Fibroblast of villous mesenchyme (primary cell): ENCODE data around the gene OR5B21. TPM values are rescaled to one million over a fixed set of nuclear protein-coding genes. Genes with fewer than 3 reads are reported as not detected.

Source experiments
- DNase-seq: peaks from one replicate; pipeline ENCODE4 v3.0.0-alpha.2; 2010; ENCODE audit warnings: low read depth
- H3K4me3 ChIP-seq: 2 replicates; pipeline ENCODE4 v1.5.1; 2011; ENCODE audit warnings: low read depth, mild to moderate bottlenecking, low read length
- total RNA-seq: library from RNA; depleted of rRNA; stranded (reverse); fragments of >200 nt; gene quantifications from 2 replicates; pipeline ENCODE4 v1.2.3, GENCODE V29; 2012
- TF ChIP-seq, protein P1 (sequence below): IDR thresholded peaks from 2 replicates; pipeline ENCODE4 v1.5.1; 2012; ENCODE audit warnings: low read depth, mild to moderate bottlenecking, low read length; ENCODE audit not compliant: insufficient read depth

The OR5B21 gene
- total RNA-seq, 1 donor: not detected

DNA sequence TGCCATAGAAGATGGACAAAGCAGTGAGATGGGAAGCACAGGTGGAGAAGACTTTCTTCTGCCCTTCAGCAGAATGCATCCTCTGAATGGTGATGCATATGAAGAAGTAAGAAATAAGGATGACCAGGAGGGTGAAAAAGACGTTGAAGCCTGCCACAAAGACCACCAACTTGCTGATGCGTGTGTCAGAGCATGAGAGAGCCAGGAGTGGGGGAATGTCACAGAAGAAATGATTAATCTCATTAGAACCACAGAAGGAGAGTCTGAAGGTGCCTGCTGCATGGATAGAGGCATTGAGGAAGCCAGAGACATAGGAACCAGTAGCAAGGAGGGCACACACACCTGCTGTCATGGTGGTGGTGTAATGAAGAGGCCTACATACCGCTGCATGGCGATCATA, 550 bp downstream of the OR5B21 start:
- no peak for DNase-seq
- no peak overlapping the region for H3K4me3 ChIP-seq
- TF ChIP-seq, protein P1, sequence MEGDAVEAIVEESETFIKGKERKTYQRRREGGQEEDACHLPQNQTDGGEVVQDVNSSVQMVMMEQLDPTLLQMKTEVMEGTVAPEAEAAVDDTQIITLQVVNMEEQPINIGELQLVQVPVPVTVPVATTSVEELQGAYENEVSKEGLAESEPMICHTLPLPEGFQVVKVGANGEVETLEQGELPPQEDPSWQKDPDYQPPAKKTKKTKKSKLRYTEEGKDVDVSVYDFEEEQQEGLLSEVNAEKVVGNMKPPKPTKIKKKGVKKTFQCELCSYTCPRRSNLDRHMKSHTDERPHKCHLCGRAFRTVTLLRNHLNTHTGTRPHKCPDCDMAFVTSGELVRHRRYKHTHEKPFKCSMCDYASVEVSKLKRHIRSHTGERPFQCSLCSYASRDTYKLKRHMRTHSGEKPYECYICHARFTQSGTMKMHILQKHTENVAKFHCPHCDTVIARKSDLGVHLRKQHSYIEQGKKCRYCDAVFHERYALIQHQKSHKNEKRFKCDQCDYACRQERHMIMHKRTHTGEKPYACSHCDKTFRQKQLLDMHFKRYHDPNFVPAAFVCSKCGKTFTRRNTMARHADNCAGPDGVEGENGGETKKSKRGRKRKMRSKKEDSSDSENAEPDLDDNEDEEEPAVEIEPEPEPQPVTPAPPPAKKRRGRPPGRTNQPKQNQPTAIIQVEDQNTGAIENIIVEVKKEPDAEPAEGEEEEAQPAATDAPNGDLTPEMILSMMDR: no peak

DNA sequence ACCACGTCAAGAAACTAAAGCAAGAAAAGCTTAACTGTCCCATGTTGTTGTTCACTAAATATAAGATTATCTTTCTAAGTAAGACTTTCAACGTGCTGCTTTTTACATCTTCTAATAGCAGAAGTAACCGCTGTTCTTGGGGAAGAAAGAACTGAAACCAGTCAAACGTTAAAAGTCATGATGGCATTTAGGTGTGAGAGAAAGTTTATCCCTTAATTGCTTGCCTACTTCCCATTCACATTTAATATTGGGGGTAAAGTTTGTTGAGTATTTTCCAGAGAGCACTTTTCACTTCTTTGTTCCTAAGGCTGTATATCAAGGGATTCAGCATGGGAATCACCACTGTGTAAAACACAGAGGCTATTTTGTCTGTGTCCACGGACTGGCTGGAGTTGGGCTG, 970 bp downstream of the OR5B21 start:
- H3K4me3 ChIP-seq: no peak overlapping the region
- TF ChIP-seq, protein P1: no peak
- no peak for DNase-seq

DNA sequence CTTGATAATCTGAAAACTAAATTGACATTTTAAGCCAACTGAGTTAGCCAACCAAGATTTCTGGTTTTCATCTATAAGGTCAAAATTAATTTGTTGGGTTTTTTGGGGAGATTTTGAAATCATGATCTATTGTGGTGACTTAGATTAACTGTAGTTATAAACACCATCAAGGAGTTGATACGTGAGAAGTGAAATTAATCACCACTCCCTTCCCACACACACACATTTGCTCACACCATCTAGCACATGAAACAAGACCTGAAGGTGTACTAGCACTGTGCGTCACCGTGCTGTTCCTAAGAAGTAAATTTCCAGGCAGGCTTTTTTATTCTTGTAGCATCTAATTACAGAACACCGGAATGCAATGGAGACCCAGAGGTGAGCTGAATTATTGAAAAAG, 2.1 kb downstream of the OR5B21 start:
- TF ChIP-seq, protein P1: no peak
- no peak for DNase-seq
- H3K4me3 ChIP-seq: no peak overlapping the region

- no peak overlapping the region for H3K4me3 ChIP-seq
- DNase-seq: no peak
- TF ChIP-seq, protein P1: no peak
Measured at GRCh38 chr11:58504232-58504631, 3.7 kb downstream of the OR5B21 start.

DNA sequence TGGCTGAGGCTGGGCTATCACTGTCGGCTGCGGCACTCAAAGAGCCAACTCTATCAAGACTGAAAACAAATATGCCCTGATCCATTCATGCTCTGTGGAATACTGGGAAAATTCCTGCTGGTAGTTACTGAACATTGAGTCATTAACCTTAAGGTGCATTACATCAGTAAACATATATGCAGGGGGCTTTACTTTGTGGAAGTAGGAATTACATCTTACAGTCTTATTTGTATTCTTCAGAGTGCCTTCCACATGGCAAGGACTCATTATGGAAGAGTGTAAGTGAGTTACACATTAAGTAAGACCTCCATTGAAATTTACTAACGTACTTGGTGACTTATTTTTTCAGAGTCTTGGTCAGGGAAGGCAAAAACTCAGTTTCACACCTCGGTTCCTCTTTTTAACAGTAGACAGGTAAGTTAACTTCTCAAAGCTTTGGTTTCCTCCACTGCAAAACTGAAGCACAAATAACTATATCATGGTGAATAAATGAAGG, 4.5 kb downstream of the OR5B21 start:
- H3K4me3 ChIP-seq: no peak overlapping the region
- no peak for DNase-seq
- TF ChIP-seq, protein P1: no peak

DNA sequence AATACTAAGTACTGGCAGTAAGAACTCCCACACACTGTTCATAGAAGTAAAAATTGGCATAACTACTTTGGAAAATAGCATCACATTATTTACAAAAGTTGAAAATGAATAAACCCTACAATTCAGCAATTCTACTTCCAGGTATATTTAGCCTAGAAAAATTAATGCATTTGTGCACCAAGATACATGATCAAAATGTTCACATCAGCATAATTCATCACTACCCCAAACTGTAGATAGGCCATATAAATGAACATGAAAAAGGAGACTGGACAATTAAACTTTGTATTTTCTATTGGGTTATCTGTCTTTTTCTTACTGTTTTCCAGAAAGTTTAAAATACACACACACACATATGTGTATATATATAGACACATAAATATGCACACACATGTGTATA, 5.9 kb downstream of the OR5B21 start:
- no peak overlapping the region for H3K4me3 ChIP-seq
- no peak for DNase-seq
- TF ChIP-seq, protein P1: no peak

DNA sequence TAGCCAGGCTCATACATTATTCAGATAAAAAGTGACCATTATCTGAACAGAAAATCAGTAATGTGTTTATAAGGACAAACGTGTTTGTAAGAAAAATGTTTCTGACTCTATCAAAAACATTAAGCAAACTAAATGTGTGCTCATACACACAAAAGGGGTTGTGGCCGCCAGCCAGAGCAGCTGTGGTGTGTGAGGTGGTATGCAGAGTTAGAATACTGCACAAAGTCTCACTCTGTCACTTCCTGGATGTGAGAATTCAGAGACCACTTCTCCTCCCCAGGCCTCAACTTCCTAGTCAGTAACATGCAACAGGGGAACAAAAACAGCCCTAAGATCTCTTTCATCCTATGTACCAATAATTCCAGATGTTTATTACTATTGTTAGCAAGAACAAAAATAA, 9.4 kb downstream of the OR5B21 start:
- H3K4me3 ChIP-seq: no peak overlapping the region
- TF ChIP-seq, protein P1: no peak
- DNase-seq: no peak
